Measurements from ENCODE around the gene SUGCT. TPM values are rescaled to one million over a fixed set of nuclear protein-coding genes. Genes with fewer than 3 reads are reported as not detected.
"Not testable (repeated sequence)": the region's sequence is repeated elsewhere in the genome, so short reads cannot be mapped to it uniquely, and the experiment has no call there.

Gene SUGCT
- total RNA-seq, 2 donors from 2014 or later, result 0.68 to 2.5 TPM

DNA sequence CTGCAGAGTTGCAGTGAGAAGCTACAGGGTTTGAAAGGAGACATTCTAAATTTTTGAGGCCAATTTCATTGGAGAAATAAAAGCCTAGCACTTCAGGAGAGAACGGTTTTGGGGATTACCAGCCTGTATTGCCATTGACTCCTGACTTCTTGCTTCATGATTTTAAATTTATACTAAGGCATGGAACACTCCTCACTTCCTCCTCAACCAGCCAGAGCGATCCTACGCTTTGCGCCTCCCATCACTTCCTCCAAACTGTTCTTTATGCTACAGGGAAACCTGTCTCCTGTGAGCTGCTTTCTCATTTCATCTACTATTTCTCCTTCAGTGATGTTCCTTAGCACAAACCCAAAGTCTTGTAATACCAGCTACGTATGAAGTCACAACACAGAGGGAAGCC is 495.1 kb downstream of the SUGCT start:
- H3K36me3 Mint-ChIP-seq (ENCODE audit: low read depth), result no peaks in the 10 kb centered on the region

DNA sequence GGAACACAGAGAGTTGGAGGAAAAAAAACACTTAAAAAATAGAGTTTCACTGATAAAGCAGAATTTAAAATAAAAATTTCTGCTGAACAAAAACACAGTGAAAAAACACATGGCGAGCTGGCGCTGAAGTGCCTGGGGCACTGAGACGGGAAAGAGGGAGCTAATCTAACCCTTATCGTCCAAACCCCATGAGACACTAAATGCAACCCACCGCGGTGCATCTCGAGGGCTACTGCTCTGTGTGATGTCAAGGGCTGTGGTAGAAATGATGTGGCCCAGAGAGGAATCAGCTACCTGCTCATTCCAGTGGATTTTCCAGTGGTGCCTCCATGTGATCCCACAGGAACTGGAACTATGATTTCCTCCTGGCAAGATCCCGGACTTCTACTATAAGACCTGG is 499.3 kb downstream of the SUGCT start:
- Mint-ChIP-seq H3K27ac (no peak overlapping the region), H3K4me1 (no peaks in the 10 kb centered on the region), H3K4me3 (no peak overlapping the region), H3K27me3 (no peaks in the 10 kb centered on the region), H3K36me3 (ENCODE audit: low read depth) (no peaks in the 10 kb centered on the region)
- DNase-seq (no peak), ATAC-seq (no peak)
- H3K9me3 ChIP-seq (ENCODE audit: control insufficient read depth, low read length, poor library complexity, severe bottlenecking), result no peaks in the 10 kb centered on the region

More for the DNA sequence above, 495.1 kb downstream of the SUGCT start:
- H3K9me3 ChIP-seq (ENCODE audit: control insufficient read depth, low read length, poor library complexity, severe bottlenecking), result no peaks in the 10 kb centered on the region
- DNase-seq (no peak), ATAC-seq (no peak)
- no peaks in the 10 kb centered on the region for H3K27me3 Mint-ChIP-seq
- H3K27ac Mint-ChIP-seq, result no peak overlapping the region
- H3K4me1 Mint-ChIP-seq, result no peaks in the 10 kb centered on the region
- no peak overlapping the region for H3K4me3 Mint-ChIP-seq

DNA sequence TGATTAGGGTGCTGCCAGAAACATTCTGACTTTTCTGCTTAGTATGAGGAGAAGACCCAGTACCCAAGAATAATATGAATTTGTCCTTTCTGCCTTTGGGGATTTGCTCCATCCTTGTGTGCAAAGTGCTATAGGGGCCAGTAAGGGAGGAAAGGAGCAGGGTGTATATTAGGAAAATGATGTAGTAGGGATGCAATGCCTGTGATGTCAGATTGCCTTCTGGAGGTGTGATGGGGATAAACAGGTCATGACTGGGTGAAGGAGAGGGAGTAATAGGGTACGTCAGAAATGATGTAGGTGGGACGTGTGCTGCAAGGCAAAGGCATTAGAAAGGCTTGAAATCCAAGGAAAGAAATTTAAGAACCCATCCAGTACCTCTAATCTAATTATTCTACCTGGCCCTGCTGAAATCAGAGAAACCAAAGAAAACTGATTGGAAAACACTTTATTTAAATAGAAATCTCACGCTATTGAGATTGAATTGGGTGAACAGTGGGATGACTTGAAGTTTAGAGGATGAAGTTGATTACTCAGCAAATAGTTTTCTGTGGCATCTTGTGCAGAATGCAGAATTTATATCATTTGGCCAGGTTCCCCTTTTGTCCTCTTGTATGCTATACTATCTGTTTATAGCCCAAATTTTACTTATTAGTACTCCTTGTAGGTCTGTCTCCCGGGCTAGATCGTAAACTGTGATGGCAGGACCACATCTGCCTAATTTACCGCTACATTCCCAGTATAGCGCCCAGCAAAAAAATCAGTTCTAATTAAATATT is 503.9 kb downstream of the SUGCT start:
- Mint-ChIP-seq H3K4me1 (no peaks in the 10 kb centered on the region), H3K36me3 (ENCODE audit: low read depth) (no peaks in the 10 kb centered on the region), H3K4me3 (no peak overlapping the region), H3K27me3 (no peaks in the 10 kb centered on the region), H3K27ac (no peak overlapping the region)
- no peak for ATAC-seq
- DNase-seq, result no peak
- H3K9me3 ChIP-seq (ENCODE audit: control insufficient read depth, low read length, poor library complexity, severe bottlenecking), result no peaks in the 10 kb centered on the region

DNA sequence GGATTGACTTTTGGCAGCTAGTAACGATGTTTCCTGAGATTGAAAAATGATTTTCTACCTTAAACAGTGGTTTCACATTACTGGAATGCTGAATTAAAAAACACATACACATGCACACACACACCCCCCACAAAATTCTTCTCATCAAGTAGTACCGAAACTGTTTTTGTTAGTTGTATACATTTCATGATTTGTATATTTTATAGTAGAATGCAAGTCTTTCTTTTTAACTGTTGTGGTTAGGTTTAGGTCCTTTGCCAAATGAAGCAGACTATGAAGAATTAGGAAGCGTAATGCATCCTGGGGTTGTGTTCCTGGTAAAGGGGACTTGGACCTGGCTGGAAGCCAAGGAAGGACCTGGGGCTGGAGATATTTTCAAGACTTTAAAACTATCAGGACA is 505.8 kb downstream of the SUGCT start:
- Mint-ChIP-seq H3K4me1 (peaks cover 2% of the 10 kb centered on the region), H3K4me3 (no peak overlapping the region), H3K36me3 (ENCODE audit: low read depth) (no peaks in the 10 kb centered on the region), H3K27ac (no peak overlapping the region), H3K27me3 (no peaks in the 10 kb centered on the region)
- H3K9me3 ChIP-seq (ENCODE audit: control insufficient read depth, low read length, poor library complexity, severe bottlenecking), result no peaks in the 10 kb centered on the region
- ATAC-seq (no peak), DNase-seq (no peak)

DNA sequence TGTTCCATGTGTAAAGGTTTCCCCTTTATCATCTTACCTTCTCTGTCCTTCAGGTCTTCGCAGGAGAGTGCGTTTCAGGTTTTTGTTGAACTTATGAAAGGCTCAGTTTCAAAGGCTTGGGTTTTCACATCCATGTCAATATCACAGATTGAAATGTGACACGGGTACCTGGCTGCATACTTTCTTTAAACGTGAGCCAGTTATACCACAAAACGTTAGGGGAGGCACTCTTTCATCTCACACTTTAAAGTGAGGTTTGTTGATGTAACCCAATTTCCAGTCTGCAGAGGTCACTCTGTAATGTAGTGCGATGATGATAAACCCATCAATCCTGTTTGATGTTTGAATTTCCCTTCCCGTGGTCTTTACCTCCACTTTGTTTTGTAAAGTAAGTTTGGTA is 506.9 kb downstream of the SUGCT start:
- H3K9me3 ChIP-seq (ENCODE audit: control insufficient read depth, low read length, poor library complexity, severe bottlenecking), result no peaks in the 10 kb centered on the region
- ATAC-seq (no peak), DNase-seq (no peak)
- Mint-ChIP-seq H3K4me1 (peaks cover 2% of the 10 kb centered on the region), H3K36me3 (ENCODE audit: low read depth) (no peaks in the 10 kb centered on the region), H3K27ac (no peak overlapping the region), H3K4me3 (no peak overlapping the region), H3K27me3 (no peaks in the 10 kb centered on the region)

DNA sequence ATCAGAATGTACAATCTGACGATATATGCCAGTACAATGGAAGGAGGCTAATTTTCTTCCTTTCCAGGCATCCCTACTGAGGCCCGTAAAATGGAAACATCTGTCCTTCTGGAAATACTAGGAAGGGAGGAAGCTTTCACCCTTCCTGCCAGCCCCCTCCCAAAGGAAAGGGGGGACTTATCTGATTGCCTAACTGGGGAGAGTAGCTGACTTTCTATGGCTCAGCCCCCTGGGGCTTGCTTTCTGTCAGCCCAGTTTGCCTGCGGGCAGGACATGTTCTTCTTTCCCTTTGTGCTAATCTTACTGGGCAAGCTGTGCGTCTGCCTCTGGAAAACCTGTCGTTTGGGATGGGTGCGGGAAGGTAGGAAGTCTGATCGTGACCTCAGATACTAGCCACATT is 508.9 kb downstream of the SUGCT start:
- no peaks in the 10 kb centered on the region for H3K9me3 ChIP-seq (ENCODE audit: control insufficient read depth, low read length, poor library complexity, severe bottlenecking)
- no peaks in the 10 kb centered on the region for H3K27me3 Mint-ChIP-seq
- peaks cover 2% of the 10 kb centered on the region for H3K4me1 Mint-ChIP-seq
- no peak overlapping the region for H3K4me3 Mint-ChIP-seq
- no peak for ATAC-seq
- no peaks in the 10 kb centered on the region for H3K36me3 Mint-ChIP-seq (ENCODE audit: low read depth)
- H3K27ac Mint-ChIP-seq, result no peak overlapping the region
- no peak for DNase-seq

DNA sequence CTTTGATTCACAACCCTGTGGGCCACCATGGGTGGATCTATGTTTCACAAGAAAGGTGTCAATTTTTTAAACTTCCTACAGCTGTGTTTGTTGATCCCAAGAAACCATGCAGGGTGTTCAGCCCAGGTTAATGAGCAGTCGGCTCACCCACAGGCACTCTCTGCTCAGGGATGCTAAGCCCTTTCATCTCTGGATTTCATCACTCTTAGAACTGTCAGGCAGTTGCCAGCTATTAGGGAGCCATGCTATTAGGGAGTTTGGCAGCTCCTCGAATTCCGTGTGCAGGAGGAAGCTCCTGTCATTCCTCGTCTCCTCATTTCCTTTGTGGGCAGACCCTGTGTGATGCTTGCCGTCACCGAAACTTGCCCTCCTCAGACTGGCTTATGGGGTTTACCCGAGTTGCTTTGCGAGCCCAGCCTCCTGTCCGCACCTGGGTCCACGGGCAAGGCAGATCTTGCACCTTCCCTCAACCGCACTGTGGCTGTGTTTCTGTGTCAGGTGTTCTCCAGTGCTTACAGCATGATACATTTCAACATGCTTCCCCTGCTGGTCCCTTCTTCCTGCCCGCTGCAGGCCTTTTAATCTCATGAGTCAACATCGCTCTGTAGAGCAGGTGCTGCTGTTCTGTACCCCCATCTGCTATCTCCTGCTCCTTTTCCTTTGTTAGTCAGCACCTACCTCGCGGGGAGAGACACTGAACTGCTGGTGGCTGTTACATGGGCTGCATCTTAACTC is 509.8 kb downstream of the SUGCT start:
- no peak for DNase-seq
- ATAC-seq, result no peak
- H3K4me3 Mint-ChIP-seq, result no peak overlapping the region

DNA sequence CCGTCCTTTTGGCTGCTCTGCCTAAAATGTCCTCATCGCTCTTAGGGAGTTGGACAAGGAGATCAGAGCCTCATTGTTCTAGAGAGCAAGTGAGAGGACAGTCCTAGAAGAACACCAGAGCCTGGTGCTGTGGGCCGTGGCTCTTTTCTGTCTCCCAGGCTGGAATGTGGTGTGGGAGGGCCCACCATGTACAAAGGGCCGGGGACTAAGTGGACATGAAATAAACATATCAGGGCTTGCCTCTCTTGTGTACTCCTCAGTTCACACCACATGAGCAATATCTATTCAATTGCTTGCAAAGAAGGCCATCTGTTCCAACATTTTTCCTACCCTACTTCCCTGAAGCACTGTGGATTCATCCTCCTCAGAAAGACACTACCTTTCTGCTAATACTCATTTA is 510.4 kb downstream of the SUGCT start:
- Mint-ChIP-seq H3K4me1 (peaks cover 2% of the 10 kb centered on the region), H3K27me3 (no peaks in the 10 kb centered on the region), H3K4me3 (no peak overlapping the region), H3K27ac (no peak overlapping the region), H3K36me3 (ENCODE audit: low read depth) (no peaks in the 10 kb centered on the region)
- no peak for ATAC-seq
- DNase-seq, result no peak
- no peaks in the 10 kb centered on the region for H3K9me3 ChIP-seq (ENCODE audit: control insufficient read depth, low read length, poor library complexity, severe bottlenecking)

More for the DNA sequence above, 509.8 kb downstream of the SUGCT start:
- Mint-ChIP-seq H3K27ac (no peak overlapping the region), H3K36me3 (ENCODE audit: low read depth) (no peaks in the 10 kb centered on the region), H3K4me1 (peaks cover 2% of the 10 kb centered on the region), H3K27me3 (no peaks in the 10 kb centered on the region)
- H3K9me3 ChIP-seq (ENCODE audit: control insufficient read depth, low read length, poor library complexity, severe bottlenecking), result no peaks in the 10 kb centered on the region

DNA sequence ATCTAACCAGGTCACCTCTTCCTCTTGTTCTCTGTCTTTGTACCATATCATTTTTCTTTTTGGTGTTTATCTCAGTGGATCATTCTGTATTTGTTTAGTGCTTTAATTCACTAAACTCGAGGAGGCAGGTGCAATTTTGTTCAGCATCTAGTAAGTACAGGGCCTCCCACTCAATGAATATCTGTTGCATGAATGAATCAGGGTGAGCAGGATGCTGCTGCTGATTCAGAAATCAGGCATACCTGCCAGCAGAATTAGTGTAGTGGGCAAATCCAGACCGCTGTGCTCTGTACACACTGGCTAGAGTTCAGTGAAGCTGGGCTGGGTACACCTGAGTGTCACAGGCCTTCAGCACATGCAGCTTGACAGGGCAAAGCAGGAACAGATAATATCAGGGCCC is 511.9 kb downstream of the SUGCT start:
- peaks cover 2% of the 10 kb centered on the region for H3K4me1 Mint-ChIP-seq
- ATAC-seq, result no peak
- H3K27ac Mint-ChIP-seq, result no peak overlapping the region
- DNase-seq, result no peak
- H3K27me3 Mint-ChIP-seq, result no peaks in the 10 kb centered on the region
- H3K9me3 ChIP-seq (ENCODE audit: control insufficient read depth, low read length, poor library complexity, severe bottlenecking), result no peaks in the 10 kb centered on the region
- H3K36me3 Mint-ChIP-seq (ENCODE audit: low read depth), result no peaks in the 10 kb centered on the region
- no peak overlapping the region for H3K4me3 Mint-ChIP-seq

DNA sequence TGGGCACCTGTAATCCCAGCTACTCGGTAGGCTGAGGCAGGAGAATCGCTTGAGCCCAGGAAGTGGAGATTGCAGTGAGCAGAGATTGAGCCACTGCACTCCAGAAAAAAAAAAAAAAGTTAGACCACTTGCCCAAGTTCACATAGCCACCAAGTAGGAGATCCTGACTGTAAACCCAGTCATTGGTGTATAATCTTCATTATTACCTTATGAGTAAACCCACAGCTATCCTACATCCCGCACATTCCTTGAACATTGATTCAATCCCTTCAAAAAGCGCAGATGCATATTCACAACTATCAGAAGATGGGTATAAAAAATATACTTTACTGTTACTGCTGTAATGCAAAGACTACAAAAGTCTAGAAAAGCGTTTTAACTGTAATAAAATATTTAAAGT is 512.9 kb downstream of the SUGCT start:
- Mint-ChIP-seq H3K36me3 (ENCODE audit: low read depth) (no peaks in the 10 kb centered on the region), H3K4me1 (peaks cover 2% of the 10 kb centered on the region), H3K27ac (no peak overlapping the region), H3K27me3 (no peaks in the 10 kb centered on the region), H3K4me3 (no peak overlapping the region)
- no peak for DNase-seq
- no peaks in the 10 kb centered on the region for H3K9me3 ChIP-seq (ENCODE audit: control insufficient read depth, low read length, poor library complexity, severe bottlenecking)
- no peak for ATAC-seq

DNA sequence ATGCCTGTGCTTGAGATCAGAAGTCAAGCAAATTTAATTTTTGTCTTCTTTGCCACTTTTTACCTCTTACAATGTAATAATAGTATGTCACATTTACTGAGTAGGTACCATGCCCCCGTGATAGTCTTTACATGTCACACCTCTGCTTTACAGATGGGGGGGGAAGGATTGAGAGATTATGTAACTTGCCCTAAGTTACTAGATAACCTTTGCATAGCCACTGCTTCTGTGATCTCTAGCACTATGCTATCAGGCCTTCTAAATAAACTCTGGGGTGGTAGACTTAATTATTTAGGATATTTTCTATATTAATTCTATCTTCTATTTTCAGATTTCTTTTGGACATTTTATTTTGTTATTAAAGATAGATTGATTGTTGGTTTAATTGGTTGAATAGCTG is 514.4 kb downstream of the SUGCT start:
- Mint-ChIP-seq H3K4me3 (no peak overlapping the region), H3K27ac (no peak overlapping the region), H3K27me3 (no peaks in the 10 kb centered on the region), H3K36me3 (ENCODE audit: low read depth) (no peaks in the 10 kb centered on the region), H3K4me1 (peaks cover 2% of the 10 kb centered on the region)
- DNase-seq, result no peak
- ATAC-seq, result no peak
- no peaks in the 10 kb centered on the region for H3K9me3 ChIP-seq (ENCODE audit: control insufficient read depth, low read length, poor library complexity, severe bottlenecking)

DNA sequence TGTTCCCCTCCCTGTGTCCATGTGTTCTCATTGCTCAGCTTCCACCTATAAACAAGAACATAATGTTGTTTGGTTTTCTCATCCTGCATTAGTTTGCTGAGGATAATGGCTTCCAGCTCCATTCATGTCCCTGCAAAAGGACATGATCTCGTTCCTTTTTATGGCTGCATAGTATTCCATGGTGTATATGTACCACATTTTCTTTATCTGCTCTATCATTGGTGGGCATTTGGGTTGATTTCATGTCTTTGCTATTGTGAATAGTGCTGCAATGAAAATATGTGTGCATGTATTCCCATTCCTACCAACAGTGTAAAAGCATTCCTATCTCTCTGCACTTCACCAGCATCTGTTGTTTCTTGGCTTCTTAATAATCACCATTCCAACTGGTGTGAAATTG is 516.1 kb downstream of the SUGCT start:
- ATAC-seq; H3K27me3 Mint-ChIP-seq; H3K4me3 Mint-ChIP-seq; H3K4me1 Mint-ChIP-seq; H3K27ac Mint-ChIP-seq; H3K36me3 Mint-ChIP-seq (ENCODE audit: low read depth); DNase-seq; H3K9me3 ChIP-seq (ENCODE audit: control insufficient read depth, low read length, poor library complexity, severe bottlenecking): not testable (repeated sequence)

DNA sequence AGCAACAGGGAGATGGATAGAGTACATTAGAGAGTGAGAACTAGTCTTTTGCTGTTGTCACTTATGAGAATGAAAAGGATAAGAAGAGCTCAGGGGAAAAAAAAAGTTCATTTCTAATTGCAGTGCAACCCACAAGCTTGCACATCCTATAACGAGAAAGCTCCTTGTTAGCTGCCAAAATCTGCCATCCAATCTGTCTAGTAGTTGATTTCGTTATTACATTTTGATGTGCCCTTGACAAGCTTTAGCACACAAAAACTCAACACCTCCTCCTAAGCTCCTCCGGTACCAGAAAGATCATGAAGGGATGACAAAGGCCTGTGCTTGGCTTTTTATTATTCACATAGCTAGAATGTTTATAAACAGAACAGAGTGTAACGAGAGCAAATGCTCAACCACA is 519.4 kb downstream of the SUGCT start:
- no peaks in the 10 kb centered on the region for H3K36me3 Mint-ChIP-seq (ENCODE audit: low read depth)
- H3K4me1 Mint-ChIP-seq, result no peaks in the 10 kb centered on the region
- H3K27ac Mint-ChIP-seq, result no peak overlapping the region
- H3K4me3 Mint-ChIP-seq, result no peak overlapping the region
- ATAC-seq (no peak), DNase-seq (no peak)
- H3K9me3 ChIP-seq (ENCODE audit: control insufficient read depth, low read length, poor library complexity, severe bottlenecking), result no peaks in the 10 kb centered on the region
- no peaks in the 10 kb centered on the region for H3K27me3 Mint-ChIP-seq

DNA sequence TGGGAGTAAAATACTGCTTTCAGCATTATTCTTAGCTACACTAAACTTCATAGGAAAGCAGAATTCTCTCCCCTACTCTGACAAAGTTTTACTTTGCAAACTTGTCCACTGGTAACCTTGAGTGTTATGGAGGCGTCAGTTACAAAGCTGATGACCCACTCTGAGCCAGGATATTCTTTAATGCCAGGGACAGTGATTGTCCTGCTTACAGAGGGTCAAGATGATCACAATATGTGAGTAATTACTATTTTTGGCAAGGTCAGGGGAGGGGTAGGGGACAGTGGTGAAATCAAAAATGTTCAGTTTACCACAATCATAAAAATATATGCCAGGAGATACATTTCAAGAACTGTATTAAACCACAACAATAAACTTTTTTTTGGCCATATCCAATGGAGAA is 520.6 kb downstream of the SUGCT start:
- ATAC-seq (no peak), DNase-seq (no peak)
- no peak overlapping the region for H3K4me3 Mint-ChIP-seq
- no peaks in the 10 kb centered on the region for H3K36me3 Mint-ChIP-seq (ENCODE audit: low read depth)
- no peak overlapping the region for H3K27ac Mint-ChIP-seq
- no peaks in the 10 kb centered on the region for H3K27me3 Mint-ChIP-seq
- no peaks in the 10 kb centered on the region for H3K4me1 Mint-ChIP-seq
- no peaks in the 10 kb centered on the region for H3K9me3 ChIP-seq (ENCODE audit: control insufficient read depth, low read length, poor library complexity, severe bottlenecking)
